ENCODE data around the gene GABBR2.

Gene GABBR2

DNA sequence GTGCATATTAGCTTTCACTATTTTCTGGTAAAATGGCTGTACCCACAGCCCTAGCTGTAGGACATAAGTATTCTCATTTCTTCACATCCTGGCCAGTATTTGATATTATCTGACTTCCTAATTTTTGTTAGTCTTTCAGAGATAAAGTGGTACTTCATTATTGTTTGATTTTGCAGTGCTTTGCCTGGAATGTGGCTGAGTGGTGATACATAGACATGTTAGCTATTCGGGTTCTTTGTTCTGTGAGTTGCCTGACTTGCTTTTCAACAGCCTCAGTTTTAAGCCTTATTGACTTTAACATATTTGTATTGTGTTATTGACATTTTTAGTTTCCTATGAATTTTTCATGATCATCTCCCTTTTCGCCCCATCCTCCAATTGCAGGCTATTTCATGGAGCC lies 161.1 kb downstream of the GABBR2 start:
- H3K27ac Mint-ChIP-seq: no peak overlapping the region
- no peaks in the 10 kb centered on the region for H3K36me3 Mint-ChIP-seq
- H3K9me3 Mint-ChIP-seq: no peaks in the 10 kb centered on the region

DNA sequence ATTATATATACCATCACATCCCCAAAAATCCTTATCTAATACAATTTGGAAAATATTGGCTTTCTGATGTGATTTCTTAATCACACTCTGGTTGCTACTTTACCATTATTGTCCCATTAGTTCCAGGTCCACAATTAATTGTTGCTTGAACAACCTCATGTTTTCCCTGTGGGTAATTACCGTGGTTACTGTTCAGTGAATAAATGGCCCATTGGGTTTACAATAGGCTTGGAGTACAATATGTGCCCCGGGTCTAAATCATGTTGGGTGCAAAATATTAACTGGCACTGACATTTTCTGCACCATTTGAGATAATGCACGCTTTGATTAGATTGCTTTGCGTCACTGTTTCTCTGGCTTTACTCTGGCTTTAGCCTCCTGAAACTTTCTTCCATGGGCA lies 163.7 kb downstream of the GABBR2 start:
- H3K4me1 Mint-ChIP-seq: no peaks in the 10 kb centered on the region
- no peak overlapping the region for H3K4me3 Mint-ChIP-seq
- H3K27ac Mint-ChIP-seq: no peak overlapping the region
- no peaks in the 10 kb centered on the region for H3K9me3 Mint-ChIP-seq
- H3K27me3 Mint-ChIP-seq: peaks cover 2% of the 10 kb centered on the region
- DNase-seq (ENCODE audit: low spot score in 2 of 2) (no peak), ATAC-seq (ENCODE audit: low read depth) (no peak)
- no peaks in the 10 kb centered on the region for H3K36me3 Mint-ChIP-seq

More for the DNA sequence above, 161.1 kb downstream of the GABBR2 start:
- ATAC-seq (ENCODE audit: low read depth) (no peak), DNase-seq (ENCODE audit: low spot score in 2 of 2) (no peak)
- H3K4me3 Mint-ChIP-seq: no peak overlapping the region
- H3K27me3 Mint-ChIP-seq: peaks cover 2% of the 10 kb centered on the region
- H3K4me1 Mint-ChIP-seq: no peaks in the 10 kb centered on the region

DNA sequence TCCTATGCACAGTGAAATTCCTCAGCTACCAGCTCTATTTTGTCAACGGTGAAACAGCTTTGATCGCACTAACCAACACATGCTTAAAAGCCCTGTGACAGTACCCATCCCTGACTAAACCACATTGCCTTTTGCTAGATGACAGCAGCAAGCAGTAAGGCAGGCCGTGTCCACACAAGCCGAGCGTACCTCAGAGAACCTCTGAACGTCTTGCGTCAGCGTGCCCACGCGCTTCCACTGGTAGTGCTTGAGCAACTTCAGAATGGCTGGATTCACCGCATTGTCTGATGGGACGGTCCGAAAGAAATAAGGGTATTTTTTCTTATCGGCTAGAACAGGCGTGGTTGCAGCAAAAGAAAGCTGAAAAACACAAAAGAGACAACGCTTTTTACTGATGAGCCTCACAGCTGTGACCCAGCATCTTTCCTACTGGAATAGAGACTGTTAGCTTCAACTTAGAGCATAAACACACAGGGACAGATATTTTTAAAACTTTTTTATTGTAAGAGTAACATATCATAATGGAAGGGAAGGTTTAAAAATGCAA lies 167.0 kb downstream of the GABBR2 start:
- no peak overlapping the region for H3K27ac Mint-ChIP-seq
- H3K9me3 Mint-ChIP-seq: no peaks in the 10 kb centered on the region
- no peak overlapping the region for H3K4me3 Mint-ChIP-seq
- no peaks in the 10 kb centered on the region for H3K36me3 Mint-ChIP-seq
- no peaks in the 10 kb centered on the region for H3K4me1 Mint-ChIP-seq
- ATAC-seq (ENCODE audit: low read depth) (no peak), DNase-seq (ENCODE audit: low spot score in 2 of 2) (no peak)
- peaks cover 3% of the 10 kb centered on the region for H3K27me3 Mint-ChIP-seq

DNA sequence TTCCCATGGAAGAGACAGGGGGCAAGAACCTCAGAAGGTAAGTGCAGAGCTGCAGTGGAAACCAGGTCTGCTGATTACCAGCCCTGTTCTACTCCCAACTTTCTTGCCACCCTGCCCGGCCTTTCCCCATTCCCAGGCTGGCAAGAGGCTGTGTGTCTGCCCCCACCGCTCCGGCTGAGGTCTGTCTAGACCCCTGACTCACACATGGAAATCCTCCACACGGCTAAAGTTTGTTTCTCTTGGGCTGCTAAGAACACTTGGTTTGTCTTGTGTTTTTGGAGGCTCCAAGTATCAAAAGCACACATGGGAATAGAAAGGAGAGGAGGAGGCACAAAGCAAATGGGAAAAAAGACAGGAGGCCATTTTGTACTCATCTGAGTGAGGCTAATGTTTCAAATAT lies 168.3 kb downstream of the GABBR2 start:
- H3K27ac Mint-ChIP-seq: no peak overlapping the region
- no peaks in the 10 kb centered on the region for H3K36me3 Mint-ChIP-seq
- no peak overlapping the region for H3K4me3 Mint-ChIP-seq
- H3K4me1 Mint-ChIP-seq: no peaks in the 10 kb centered on the region
- DNase-seq (ENCODE audit: low spot score in 2 of 2) (no peak), ATAC-seq (ENCODE audit: low read depth) (no peak)
- H3K9me3 Mint-ChIP-seq: no peaks in the 10 kb centered on the region
- H3K27me3 Mint-ChIP-seq: peaks cover 2% of the 10 kb centered on the region

DNA sequence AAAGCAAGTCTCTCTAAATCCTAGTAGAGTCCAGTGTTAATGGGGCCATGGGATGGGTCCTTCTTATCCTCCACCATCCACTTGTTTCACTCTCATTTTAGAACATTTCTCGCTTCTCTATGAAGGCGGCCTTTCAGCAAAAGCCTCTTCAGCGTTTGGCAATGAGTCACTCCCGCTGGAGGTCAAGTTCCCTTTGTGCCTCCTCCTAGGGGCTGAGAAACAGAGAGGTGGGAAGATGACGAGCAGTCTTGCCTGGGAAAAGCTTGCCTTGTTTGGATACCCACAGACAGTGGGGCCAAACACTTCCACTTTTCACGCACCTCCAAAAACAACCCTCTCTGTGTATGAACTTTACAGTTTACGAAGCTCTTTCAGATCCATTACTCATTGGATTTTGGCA lies 168.8 kb downstream of the GABBR2 start:
- Mint-ChIP-seq H3K36me3 (no peaks in the 10 kb centered on the region), H3K4me3 (no peak overlapping the region), H3K4me1 (no peaks in the 10 kb centered on the region), H3K9me3 (no peaks in the 10 kb centered on the region), H3K27ac (no peak overlapping the region), H3K27me3 (peaks cover 2% of the 10 kb centered on the region)
- ATAC-seq (ENCODE audit: low read depth) (no peak), DNase-seq (ENCODE audit: low spot score in 2 of 2) (no peak)

DNA sequence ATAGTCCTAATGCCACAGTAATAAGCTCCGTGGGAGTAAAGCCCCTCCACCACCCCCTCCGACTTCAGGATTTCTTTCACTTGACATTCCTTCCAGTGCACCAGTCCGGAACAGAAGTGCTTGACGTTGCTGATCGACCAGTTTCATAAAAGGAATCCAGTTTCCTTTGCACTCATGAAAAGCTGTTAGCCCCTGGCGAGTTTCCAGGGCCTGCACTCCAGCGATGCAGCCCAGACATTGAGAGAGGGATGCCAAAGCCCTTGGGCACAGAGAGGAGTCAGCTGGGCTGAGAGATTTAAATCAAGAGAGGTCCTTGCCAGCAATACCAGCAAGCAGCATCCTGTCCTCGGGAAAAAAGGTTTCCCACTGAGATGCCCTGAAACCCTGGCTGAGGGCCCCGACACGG lies 170.1 kb downstream of the GABBR2 start:
- ATAC-seq (ENCODE audit: low read depth) (no peak), DNase-seq (ENCODE audit: low spot score in 2 of 2) (no peak)
- no peaks in the 10 kb centered on the region for H3K4me1 Mint-ChIP-seq
- peaks cover 2% of the 10 kb centered on the region for H3K27me3 Mint-ChIP-seq
- H3K4me3 Mint-ChIP-seq: no peak overlapping the region
- H3K36me3 Mint-ChIP-seq: no peaks in the 10 kb centered on the region
- H3K9me3 Mint-ChIP-seq: no peaks in the 10 kb centered on the region
- H3K27ac Mint-ChIP-seq: no peak overlapping the region

DNA sequence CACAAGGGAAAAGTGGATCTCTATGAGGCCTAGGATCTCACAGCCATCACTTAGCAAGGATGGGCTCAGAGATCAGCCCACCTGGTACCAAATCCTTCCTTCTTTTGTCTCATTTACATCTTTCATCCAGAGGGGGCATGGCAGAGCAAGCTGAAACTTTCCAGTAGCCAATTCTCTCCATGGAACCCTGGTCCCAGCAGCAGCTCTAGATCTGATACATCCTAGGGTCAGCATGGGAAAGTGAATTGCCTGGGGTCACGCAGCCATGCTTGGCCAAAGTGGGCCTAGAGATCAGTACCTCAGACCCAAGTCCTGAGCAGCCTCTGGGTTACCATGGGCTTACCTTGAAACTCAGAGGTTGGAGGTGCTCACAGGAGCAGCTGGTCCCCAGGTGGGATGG lies 170.5 kb downstream of the GABBR2 start:
- Mint-ChIP-seq H3K4me1 (no peaks in the 10 kb centered on the region), H3K36me3 (no peaks in the 10 kb centered on the region), H3K27me3 (peaks cover 2% of the 10 kb centered on the region), H3K4me3 (no peak overlapping the region), H3K9me3 (no peaks in the 10 kb centered on the region), H3K27ac (no peak overlapping the region)
- no peak for ATAC-seq (ENCODE audit: low read depth)
- DNase-seq (ENCODE audit: low spot score in 2 of 2): no peak

DNA sequence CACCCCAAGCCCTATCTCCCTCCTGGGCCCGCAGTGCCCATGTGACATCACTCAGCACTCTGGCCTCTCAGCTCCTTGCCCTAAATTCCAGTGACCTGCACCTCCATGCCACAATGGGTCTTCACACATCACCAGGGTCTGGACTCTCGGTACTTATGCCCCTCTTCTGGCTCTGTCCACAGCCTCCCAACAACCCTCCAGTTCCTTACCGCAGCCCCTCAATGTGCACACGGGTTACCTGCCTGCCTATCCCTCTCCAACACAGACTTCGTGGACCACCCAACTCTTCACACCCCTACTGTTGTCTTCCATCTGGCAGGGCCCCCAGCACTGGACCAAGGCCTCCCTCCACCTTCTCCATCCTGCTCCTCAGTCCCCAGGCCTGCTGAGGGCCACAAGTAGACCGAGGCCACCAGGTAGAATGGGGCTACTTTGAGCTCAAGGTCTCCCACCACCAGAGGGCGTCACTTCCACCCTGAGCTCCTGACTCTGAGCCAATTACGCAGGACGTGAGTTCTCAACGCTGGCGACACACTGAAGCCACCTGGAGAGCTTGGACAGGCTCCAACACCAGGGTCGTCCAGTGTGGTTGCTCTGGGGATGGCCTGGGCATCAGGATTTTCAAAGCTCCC lies 172.1 kb downstream of the GABBR2 start:
- no peaks in the 10 kb centered on the region for H3K36me3 Mint-ChIP-seq
- ATAC-seq (ENCODE audit: low read depth) (no peak), DNase-seq (ENCODE audit: low spot score in 2 of 2) (no peak)
- peaks cover 2% of the 10 kb centered on the region for H3K27me3 Mint-ChIP-seq
- H3K4me1 Mint-ChIP-seq: no peaks in the 10 kb centered on the region
- H3K27ac Mint-ChIP-seq: no peak overlapping the region
- H3K9me3 Mint-ChIP-seq: no peaks in the 10 kb centered on the region
- no peak overlapping the region for H3K4me3 Mint-ChIP-seq

DNA sequence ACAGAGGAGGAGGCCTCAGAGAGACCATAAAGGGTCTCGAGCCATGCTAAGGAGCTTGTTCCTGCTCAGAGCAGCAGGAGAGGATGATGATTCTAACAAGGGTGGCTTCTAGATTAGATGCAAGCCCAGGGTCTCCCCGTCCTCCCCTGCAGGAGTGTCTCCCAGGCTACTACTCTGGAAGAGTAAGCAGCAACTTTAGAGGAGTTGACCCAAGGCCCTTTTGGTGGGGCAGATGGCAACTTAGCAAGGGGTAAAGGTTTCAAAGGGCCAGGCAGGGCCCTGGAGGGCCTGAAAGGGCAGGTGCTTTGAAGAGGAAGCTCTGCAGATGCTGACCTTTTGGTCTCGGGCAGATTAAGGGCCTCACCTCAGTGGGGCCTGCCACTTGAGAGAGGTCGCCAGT lies 174.9 kb downstream of the GABBR2 start:
- DNase-seq (ENCODE audit: low spot score in 2 of 2): no peak
- H3K27ac Mint-ChIP-seq: no peak overlapping the region
- H3K36me3 Mint-ChIP-seq: no peaks in the 10 kb centered on the region
- ATAC-seq (ENCODE audit: low read depth): no peak
- no peak overlapping the region for H3K4me3 Mint-ChIP-seq
- no peaks in the 10 kb centered on the region for H3K4me1 Mint-ChIP-seq
- H3K27me3 Mint-ChIP-seq: peaks cover 6% of the 10 kb centered on the region
- H3K9me3 Mint-ChIP-seq: no peaks in the 10 kb centered on the region

DNA sequence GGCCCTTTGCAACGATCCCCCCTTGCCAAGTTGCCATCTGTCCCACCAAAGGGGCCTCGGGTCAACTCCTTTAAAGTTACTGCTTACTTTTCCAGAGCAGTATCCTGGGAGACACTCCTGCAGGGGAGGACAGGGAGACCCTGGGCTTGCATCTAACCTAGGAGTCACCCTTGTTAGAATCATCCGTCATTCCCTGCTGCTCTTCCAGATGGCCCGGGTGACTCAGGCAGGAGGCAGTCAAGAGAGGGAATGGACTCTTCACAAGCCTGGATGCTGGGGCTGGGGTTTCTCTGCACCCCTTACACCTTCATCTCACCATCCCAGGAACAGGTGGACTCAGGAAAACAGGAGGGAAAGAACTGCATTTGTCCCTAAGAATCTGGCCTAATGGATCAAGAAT lies 175.6 kb downstream of the GABBR2 start:
- Mint-ChIP-seq H3K4me1 (no peaks in the 10 kb centered on the region), H3K27ac (no peak overlapping the region), H3K9me3 (peaks cover 1% of the 10 kb centered on the region), H3K36me3 (no peaks in the 10 kb centered on the region), H3K4me3 (no peak overlapping the region), H3K27me3 (peaks cover 8% of the 10 kb centered on the region)
- ATAC-seq (ENCODE audit: low read depth) (no peak), DNase-seq (ENCODE audit: low spot score in 2 of 2) (no peak)

DNA sequence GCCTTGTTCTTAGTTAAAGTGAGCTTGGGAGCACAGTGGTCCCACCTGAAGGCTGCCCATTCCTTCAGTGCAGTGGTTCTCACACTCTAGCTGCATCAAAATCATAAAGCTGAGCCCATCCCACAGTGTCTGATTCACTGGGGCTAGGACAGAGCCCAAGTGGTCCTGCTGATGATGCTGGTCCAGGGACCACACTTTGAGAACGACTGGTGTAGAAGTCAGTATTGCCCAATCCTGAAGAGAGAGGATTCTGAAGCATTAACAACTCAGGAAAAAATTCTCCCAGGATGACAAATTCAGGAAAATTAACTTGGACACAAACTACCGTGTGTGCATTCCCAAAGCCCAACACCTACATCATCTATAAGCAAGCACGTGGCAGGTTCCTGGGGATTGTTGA lies 176.2 kb downstream of the GABBR2 start:
- Mint-ChIP-seq H3K27ac (no peak overlapping the region), H3K4me1 (no peaks in the 10 kb centered on the region), H3K4me3 (no peak overlapping the region), H3K36me3 (no peaks in the 10 kb centered on the region), H3K9me3 (peaks cover 2% of the 10 kb centered on the region), H3K27me3 (peaks cover 8% of the 10 kb centered on the region)
- no peak for ATAC-seq (ENCODE audit: low read depth)
- no peak for DNase-seq (ENCODE audit: low spot score in 2 of 2)

DNA sequence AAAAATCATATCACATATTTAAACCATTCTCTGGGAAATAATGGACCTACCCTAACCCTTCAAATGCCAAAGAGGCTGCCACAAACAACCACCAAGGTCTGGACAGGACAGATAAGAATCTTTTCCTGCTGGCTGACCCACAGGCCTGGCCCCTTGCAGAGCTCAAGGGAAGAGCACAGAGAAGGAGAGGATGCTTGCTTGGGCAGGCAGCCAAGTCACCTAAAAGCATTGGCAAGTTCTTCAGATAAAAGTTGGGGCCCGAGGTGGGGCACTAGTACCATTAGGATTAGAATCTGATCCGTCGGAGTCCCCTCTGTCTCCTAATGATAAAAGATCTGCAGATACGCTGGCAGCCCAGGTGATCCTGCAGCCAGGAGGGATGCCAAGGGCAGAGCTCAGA lies 176.6 kb downstream of the GABBR2 start:
- peaks cover 8% of the 10 kb centered on the region for H3K27me3 Mint-ChIP-seq
- ATAC-seq (ENCODE audit: low read depth) (no peak), DNase-seq (ENCODE audit: low spot score in 2 of 2) (no peak)
- H3K36me3 Mint-ChIP-seq: no peaks in the 10 kb centered on the region
- no peak overlapping the region for H3K4me3 Mint-ChIP-seq
- H3K9me3 Mint-ChIP-seq: peaks cover 2% of the 10 kb centered on the region
- no peak overlapping the region for H3K27ac Mint-ChIP-seq
- H3K4me1 Mint-ChIP-seq: no peaks in the 10 kb centered on the region

DNA sequence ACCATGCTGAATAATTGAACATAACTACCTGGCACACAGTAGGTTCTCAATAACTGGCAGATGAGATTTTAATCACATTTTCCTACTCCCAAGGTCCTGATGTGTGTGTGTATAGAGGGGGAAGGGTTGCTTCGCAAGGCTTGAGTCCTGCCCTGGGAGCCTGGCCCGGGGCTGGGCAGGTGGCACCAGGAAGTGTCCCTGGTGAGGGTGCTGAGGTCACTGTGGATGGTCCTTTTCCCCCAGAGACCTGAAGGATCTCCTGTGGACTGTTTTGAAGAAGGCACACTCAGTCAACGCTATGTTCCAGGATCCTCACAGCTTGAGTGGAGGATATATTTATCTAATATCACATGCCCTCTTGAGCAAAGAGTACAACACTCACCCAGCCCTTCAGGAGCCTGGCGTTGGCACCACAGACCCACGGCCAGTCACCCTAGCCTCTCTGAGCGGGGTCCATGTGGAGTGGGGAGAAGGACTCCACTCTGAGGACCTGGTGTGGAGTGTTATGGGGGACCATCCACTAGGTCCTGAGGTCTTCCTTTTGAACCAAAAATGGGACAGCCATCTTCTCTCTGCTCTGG lies 177.8 kb downstream of the GABBR2 start:
- H3K36me3 Mint-ChIP-seq: no peaks in the 10 kb centered on the region
- DNase-seq (ENCODE audit: low spot score in 2 of 2) (no peak), ATAC-seq (ENCODE audit: low read depth) (no peak)
- H3K27ac Mint-ChIP-seq: no peak overlapping the region
- peaks cover 10% of the 10 kb centered on the region for H3K27me3 Mint-ChIP-seq
- peaks cover 6% of the 10 kb centered on the region for H3K9me3 Mint-ChIP-seq
- no peaks in the 10 kb centered on the region for H3K4me1 Mint-ChIP-seq
- no peak overlapping the region for H3K4me3 Mint-ChIP-seq

DNA sequence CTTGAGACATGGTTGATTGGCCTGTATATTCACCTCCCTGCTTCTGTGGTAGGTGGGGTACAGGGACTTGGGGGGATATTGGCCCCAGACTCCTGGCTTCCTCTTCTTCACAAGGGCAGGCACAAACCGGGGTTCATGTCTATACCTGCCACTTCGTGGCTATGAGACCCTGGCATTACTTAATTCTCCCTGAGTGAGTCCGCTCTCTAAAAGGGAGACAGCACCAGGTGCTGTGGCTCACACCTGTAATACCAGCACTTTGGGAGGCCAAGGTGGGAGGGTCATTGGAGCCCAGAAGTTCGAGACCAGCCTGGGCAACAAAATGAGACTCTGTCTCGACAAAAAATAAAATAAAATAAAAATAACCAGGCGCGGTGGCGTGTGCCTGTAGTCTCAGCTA lies 178.5 kb downstream of the GABBR2 start:
- ATAC-seq (ENCODE audit: low read depth) (no peak), DNase-seq (ENCODE audit: low spot score in 2 of 2) (no peak)
- no peaks in the 10 kb centered on the region for H3K4me1 Mint-ChIP-seq
- no peaks in the 10 kb centered on the region for H3K36me3 Mint-ChIP-seq
- no peak overlapping the region for H3K4me3 Mint-ChIP-seq
- H3K27ac Mint-ChIP-seq: no peak overlapping the region
- H3K27me3 Mint-ChIP-seq: peaks cover 10% of the 10 kb centered on the region
- H3K9me3 Mint-ChIP-seq: peaks cover 6% of the 10 kb centered on the region

DNA sequence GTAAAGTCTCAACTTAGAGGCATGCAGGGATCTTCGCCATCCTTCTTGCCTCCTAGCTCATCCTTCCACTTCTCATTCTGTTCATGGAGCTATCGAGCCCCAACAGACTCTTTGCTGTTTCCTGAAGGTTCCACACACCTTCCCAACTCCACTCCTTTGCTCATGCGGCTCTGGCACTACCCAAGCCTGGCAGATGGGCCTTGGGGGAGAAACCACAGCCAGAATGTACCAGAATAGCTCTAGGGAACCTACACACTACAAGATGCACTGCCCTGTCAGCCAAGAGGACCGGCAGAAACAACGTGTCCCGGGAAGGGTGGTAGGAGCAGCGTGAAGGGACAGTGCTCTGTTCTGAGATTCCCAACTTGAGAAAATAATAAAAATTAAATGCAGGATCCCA lies 178.9 kb downstream of the GABBR2 start:
- Mint-ChIP-seq H3K27ac (no peak overlapping the region), H3K4me3 (no peak overlapping the region), H3K4me1 (no peaks in the 10 kb centered on the region), H3K36me3 (no peaks in the 10 kb centered on the region), H3K27me3 (peaks cover 10% of the 10 kb centered on the region), H3K9me3 (peaks cover 6% of the 10 kb centered on the region)
- DNase-seq (ENCODE audit: low spot score in 2 of 2) (no peak), ATAC-seq (ENCODE audit: low read depth) (no peak)
